HG02943 (cell line): ENCODE measurements around the gene ZNF48.
A peak's percentile ranks its signal among the peaks of the same experiment; 100 is the strongest.

Experiments
- ATAC-seq: cut with Tn5 transposase; IDR thresholded peaks from one replicate; pipeline ENCODE4 v1.9.1; 2021; ENCODE audit warnings: mild to moderate bottlenecking, low read depth, moderate library complexity; ENCODE audit not compliant: unreplicated experiment

Gene ZNF48

DNA sequence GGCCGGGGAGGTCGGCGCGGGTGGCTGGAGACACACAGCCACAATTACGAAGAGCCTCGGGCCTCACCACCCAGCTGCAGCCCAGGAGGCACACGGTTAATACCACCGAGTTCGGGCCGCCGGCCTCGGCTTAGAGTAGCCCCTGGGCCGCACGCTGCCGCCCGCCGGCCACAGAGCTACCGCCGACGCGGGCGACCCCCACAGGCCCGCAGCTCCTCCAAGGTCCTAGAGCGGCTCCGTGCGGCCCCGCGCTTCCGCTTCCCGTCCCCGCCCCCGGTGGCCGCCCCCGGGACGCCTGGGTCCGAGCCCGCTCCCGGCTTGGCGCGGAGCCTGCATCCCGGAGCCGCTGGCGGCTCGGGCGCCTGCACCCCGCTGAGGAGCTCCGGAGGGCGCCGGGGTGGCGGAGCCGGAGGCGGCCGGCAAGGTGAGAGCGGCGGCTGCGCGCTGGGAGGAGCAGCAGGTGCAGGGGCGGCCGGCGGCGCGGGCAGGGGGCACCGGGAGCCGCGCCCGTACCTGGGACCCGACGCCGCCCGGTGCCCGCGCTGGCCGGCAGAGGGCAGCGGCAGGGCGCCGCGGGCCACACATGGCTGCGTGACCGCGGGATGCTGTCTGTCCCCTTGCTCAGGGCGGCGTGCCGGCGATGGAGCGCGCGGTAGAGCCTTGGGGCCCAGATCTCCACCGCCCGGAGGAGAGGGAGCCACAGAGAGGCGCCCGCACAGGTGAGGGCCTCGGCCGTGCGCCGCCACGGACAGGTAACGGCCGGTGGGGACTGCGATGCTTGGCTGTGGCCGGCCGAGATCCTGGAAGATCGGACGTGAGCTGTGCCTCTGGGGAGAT is at the start of gene ZNF48:
TSS of gene ZNF48 (plus strand) at position 266 of the 837 bp plus-strand sequence. CDS start at position 641, 375 bp downstream.
- ATAC-seq = no peak

GRCh38 chr16:30346286-30346685 is 48.9 kb upstream of the ZNF48 start:
- ATAC-seq = no peak

GRCh38 chr16:30348113-30348512 is 47.1 kb upstream of the ZNF48 start:
- no peak for ATAC-seq

- ATAC-seq = no peak
These were observed 46.3 kb upstream of the ZNF48 start for GRCh38 chr16:30348929-30349328.

DNA sequence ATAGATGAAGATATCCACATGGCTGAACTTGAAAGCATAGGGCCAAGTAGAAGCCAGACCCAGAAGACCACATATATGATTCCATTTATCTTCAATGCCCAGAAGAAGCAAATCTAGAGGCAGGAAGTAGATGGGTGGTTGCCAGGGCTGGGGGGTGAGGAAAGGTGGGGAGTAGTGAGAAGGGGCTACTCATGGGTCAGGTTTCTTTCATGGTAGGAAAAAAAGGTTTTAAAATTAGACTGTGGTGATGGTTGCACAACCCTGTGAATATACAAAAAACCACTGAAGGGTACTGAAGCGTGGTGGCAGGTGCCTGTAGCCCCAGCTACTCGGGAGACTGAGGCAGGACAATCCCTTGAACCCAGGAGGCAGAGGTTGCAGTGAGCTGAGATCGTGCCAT is 45.5 kb upstream of the ZNF48 start:
- ATAC-seq = no peak

DNA sequence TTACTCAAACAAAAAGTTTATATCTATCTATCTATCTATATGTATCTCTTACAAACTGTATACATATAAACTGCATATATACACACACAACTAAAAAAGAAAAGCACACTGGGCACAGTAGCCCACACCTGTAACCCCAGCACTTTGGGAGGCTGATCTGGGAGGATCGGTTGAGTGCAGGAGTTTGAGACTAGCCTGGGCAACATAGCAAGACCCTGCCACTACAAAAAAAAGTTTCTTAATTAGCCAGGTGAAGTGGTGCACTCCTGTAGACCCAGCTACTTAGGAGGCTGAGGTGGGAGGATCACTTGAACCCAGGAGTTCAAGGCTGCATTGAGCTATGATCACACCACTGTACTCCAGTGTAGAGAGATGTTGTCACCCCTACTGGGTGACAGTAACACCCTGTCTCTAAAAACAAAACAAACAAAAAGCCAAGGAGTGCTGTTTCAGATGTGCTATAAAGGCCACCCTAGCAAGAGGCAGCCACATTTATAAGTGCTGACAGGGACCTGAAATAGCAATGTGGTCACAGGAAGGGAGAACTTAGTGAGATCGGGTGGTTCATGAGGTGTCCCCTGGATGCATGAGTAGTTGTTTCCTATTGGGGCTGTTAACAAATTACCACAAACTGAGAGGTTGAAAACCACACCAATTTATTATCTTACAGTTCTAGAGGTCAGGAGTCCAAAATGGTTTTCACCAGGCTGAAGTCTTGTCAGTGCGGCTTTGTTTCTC is 44.9 kb upstream of the ZNF48 start:
- ATAC-seq = no peak

DNA sequence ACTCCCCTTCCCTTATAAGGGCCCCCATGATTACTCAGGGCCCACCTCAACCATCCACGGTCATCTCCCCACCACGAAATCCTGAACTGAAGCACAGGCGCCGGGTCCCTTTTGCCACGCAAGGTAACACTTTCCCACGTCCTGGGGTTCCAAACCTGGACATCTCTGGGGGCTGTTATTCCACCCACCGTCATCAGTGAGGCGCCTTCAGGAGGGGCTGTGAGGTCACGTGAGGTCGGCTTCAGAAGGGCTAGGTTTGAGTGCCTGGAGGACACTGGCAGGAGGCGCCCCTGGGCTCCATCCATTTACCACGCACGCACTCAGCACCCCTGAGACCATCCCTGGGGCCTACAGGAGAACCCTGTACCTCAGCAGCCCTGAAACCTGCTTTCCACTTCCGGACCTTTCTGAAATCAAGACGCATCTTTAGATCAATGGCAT is 44.2 kb upstream of the ZNF48 start:
- no peak for ATAC-seq

GRCh38 chr16:30351586-30352419 is 43.4 kb upstream of the ZNF48 start:
- no peak for ATAC-seq

DNA sequence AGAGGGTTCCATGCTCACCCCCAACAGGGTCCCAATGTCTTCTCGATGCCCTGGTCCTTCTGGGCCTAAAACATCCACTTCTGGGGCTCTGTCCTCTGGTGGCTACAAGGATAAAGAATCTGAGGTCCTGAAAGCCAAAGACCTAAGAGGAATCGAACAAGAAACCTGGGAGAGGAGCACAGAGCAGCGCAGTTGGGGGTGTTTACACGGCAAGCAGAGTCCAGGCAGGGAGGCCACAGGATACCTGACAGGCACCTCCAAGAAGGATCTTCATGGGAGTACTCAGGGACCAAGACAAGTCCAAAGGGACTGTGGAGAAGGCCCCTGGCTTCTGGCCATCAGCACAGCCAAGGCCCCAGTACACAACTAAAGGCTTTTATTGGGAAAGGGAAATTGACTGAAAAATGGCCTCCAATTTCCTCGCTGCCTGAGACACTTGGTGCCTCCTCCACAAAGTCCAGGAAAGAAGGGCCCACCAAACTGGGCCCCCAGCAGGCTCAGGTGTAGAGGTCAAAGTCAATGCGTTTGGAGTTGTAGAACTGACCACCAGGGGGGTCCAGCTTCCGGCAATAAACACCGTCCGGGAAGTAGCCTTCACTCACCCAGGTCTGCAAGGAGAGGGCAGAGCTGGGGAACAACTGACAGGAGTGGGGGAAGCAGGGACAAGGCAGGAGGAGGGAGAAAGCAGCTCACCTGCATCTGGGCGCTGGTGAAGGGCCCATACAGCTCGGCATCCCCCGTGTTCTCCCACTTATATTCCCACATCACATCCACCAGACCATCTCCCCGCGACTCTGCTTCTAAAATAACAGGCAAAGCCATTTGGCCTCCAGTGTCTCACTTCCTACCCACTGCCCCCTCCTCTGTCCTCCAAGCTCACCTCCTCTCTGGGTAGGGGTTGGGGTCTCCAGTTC is 42.5 kb upstream of the ZNF48 start:
- no peak for ATAC-seq

DNA sequence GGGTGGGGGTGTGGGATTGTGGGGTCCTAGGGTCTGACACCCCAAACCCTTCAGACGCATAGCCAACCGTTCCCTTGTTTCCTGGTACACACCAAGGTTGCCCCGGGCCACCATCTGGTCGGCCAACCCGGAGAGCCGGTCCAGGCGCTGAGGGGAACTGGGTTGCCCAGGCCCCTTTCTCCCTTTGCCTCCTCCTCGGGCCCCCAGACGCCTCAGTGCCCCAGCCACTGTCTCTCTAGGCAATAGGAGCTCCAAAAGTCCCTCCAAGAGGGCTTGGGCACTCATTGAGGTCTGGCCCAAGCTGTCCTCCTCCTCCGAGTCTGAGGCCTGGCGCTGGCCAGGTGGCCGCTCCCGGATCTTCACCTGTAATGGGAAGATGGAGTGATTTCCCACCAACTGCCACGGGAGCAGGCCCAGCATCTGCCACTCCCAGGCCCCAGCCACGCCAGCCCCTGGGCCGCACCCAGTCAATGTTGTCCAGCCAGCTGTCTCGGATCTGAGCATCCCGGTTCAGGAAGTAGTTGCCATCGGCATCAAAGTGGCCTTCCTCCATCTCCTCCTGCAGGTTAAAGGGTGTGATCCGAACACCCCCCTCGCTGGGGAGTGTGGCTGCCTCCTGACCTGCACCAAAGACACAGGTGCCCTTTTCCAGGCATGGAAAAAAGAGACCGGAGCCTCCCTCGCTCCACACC is 41.6 kb upstream of the ZNF48 start:
- ATAC-seq = no peak

DNA sequence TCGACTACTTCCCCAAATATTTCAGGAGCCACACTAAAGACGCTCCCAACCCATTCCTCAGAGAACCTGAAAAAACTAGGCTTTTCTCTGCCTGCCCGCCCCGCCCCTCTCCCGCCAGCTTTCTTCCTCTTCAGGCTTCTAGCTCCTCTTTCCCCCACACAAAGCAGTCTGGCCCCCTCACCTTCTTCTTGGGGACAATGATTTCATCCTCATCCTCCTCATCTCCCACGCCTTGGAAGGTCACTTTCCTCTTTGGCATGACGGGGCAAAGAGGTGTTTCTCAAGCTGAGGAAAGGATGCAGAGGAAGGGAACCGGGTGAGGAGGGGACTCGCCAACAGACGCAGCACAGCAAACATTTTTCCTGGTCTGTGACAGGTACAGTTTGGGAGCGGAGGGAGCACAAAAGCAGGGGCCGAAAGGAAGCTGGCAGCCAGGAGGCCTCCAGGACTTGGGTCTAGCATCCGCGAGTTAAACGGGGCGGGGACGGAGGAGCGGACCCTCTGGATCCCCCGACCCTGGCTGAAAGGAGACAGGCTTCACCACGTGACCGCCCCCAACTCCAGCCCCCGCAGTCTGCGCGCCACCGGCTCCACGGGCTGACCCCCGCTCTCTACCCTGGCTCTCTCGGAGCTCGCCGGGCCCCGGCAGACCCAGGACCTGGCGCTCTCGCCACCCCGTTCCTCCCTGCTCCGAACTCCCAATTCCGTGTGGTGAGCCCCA is 40.6 kb upstream of the ZNF48 start:
- no peak for ATAC-seq

DNA sequence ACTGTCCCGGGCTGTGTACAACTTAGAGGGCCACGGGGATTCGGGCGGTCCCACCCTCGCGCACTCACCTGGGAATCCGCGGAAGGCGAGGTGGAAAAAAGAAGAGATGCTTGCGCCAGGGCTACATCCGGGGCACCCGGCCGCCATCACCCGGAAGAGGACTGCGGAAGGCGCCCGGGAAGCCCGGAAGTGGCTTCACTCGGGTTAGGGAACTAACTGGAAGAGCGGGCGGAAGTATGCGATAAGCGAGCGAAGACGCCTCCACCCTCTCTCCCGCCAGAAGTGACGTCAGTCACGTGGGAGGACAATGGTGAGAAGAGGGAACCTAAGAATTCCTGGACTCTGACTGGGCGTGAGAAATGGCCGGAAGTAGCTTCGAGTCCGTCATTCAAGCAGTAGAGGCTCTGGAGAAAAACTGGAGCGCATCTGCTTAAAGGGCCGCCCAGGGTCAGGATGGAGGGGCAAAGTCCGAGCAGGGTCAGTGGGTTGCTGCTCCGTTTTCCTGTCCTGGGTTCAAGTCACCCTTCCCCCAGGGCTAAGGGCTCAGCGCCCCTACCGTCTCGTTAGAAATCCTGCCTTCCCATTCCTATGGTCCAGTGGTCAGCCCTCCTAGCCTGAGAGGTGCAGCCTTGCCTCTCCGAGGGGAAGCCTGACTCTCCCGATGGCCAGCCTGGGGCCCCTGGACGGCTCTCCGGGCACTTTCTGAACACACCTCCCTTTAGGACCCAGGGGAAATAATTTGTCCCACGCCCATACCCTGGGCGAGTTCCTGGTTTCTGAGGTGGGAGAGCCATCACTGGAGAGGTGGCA is 39.9 kb upstream of the ZNF48 start, which contains the start of gene CD2BP2:
TSS of gene CD2BP2 (minus strand) at position 165 of the 810 bp plus-strand sequence. CDS start 627 bp downstream, outside the sequence.
- peak; percentile 60 for ATAC-seq

DNA sequence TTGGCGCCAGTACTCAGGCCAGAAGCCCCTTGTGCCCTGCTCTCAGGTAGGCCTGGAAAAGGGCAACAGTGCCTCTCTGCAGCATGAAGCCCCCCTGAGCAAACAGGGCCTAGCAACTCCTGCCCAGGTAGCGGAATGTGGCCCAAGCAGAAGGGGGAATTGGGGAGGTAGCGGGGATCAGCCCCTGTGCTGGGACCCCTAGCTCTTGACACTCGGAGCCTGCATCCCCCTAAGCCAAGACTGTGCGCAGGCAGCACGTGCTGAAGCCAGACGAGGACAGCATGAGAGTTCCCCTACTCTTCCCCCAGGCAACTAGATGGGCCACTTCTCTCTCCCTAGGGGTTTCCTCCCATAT is 39.3 kb upstream of the ZNF48 start:
- no peak for ATAC-seq

- ATAC-seq = no peak
These were observed 38.7 kb upstream of the ZNF48 start for GRCh38 chr16:30356401-30357084.

GRCh38 chr16:30357085-30357714 is 38.0 kb upstream of the ZNF48 start:
- ATAC-seq = no peak

- ATAC-seq = no peak
These were observed 37.3 kb upstream of the ZNF48 start for GRCh38 chr16:30357715-30358576.
